ENCODE data around the gene CREB3L4.

GRCh38 chr1:153933430-153933829, 34.3 kb upstream of the CREB3L4 start:
- no peak for TF ChIP-seq POLR2A (IDR thresholded peaks at IDR 0.05)
- TF ChIP-seq CTCF (IDR thresholded peaks at IDR 0.05), result no peak
- no peak for TF ChIP-seq POLR2AphosphoS5 (IDR thresholded peaks at IDR 0.05)
